Brain microvascular endothelial cell (primary cell): ENCODE measurements around the gene AATK.

Source experiments
- DNase-seq: peaks from one replicate; pipeline ENCODE4 v3.0.0-alpha.2; 2020
- H3K27ac ChIP-seq: fragments of 250-450 bp; sonication (Bioruptor Pico); 2 replicates; pipeline ENCODE4 v1.5.1; 2020; ENCODE audit warnings: mild to moderate bottlenecking, moderate library complexity
- H3K27me3 ChIP-seq: fragments of 250-450 bp; sonication (Bioruptor Pico); replicated peaks from 2 replicates; pipeline ENCODE4 v1.5.1; 2020; ENCODE audit warnings: mild to moderate bottlenecking
- H3K36me3 ChIP-seq: fragments of 250-450 bp; sonication (Bioruptor Pico); replicated peaks from 2 replicates; pipeline ENCODE4 v1.5.1; 2020; ENCODE audit warnings: mild to moderate bottlenecking
- H3K4me3 ChIP-seq: 2 replicates; pipeline ENCODE4 v1.5.1; 2011; ENCODE audit warnings: low read depth, mild to moderate bottlenecking, control low read depth, low read length, moderate library complexity
- CTCF ChIP-seq: IDR thresholded peaks from 2 replicates; pipeline ENCODE4 v1.5.1; 2011; ENCODE audit warnings: low read depth, mild to moderate bottlenecking, moderate library complexity, low read length, control low read depth, inconsistent platforms; ENCODE audit errors: missing control alignments
- in situ Hi-C: cut with HindIII; loops from 2 replicates; pipeline ENCODE4 v1.10.0; 2017; ENCODE audit warnings: low sequenced_read_pairs, low pct_ligation_motif_present

The AATK gene

GRCh38 chr17:81131486-81132196 lies 34.4 kb downstream of the AATK start:
- no peak for DNase-seq
- TF ChIP-seq CTCF: no peak
- in situ Hi-C loops: loop anchor here (5.0 kb wide), 1 partner anchor 56 kb away; no protein-coding TSS in a partner anchor
- Histone ChIP-seq H3K4me3 (no peak overlapping the region), H3K27me3 (no peaks in the 10 kb centered on the region), H3K36me3 (no peaks in the 10 kb centered on the region), H3K27ac (no peak overlapping the region)

- no peak overlapping the region for H3K27ac ChIP-seq
- no peaks in the 10 kb centered on the region for H3K36me3 ChIP-seq
- no peak overlapping the region for H3K4me3 ChIP-seq
- no peaks in the 10 kb centered on the region for H3K27me3 ChIP-seq
- in situ Hi-C loops: loop anchor here (5.0 kb wide), 1 partner anchor 57 kb away; no protein-coding TSS in a partner anchor
- no peak for DNase-seq
- TF ChIP-seq CTCF: no peak
Observed at GRCh38 chr17:81130385-81131361, 35.3 kb downstream of the AATK start.

- TF ChIP-seq CTCF: no peak
- H3K4me3 ChIP-seq: no peak overlapping the region
- no peak overlapping the region for H3K27ac ChIP-seq
- DNase-seq: no peak
- in situ Hi-C loops: loop anchor here (5.0 kb wide), 1 partner anchor 57 kb away; no protein-coding TSS in a partner anchor
- H3K36me3 ChIP-seq: no peaks in the 10 kb centered on the region
- H3K27me3 ChIP-seq: no peaks in the 10 kb centered on the region
Observed at GRCh38 chr17:81129711-81130367, 36.2 kb downstream of the AATK start.

GRCh38 chr17:81129289-81129688 lies 36.7 kb downstream of the AATK start:
- no peak overlapping the region for H3K27ac ChIP-seq
- no peak for DNase-seq
- peak; percentile 25 for TF ChIP-seq CTCF
- no peaks in the 10 kb centered on the region for H3K27me3 ChIP-seq
- H3K36me3 ChIP-seq: no peaks in the 10 kb centered on the region
- no peak overlapping the region for H3K4me3 ChIP-seq
- in situ Hi-C loops: no loop called here

GRCh38 chr17:81128774-81129173 lies 37.2 kb downstream of the AATK start:
- Histone ChIP-seq H3K36me3 (no peaks in the 10 kb centered on the region), H3K27ac (no peak overlapping the region), H3K27me3 (no peaks in the 10 kb centered on the region), H3K4me3 (no peak overlapping the region)
- no peak for TF ChIP-seq CTCF
- in situ Hi-C loops: no loop called here
- no peak for DNase-seq
